Activated CD4-positive, alpha-beta T cell treated with anti-CD3 and anti-CD28 coated beads, Interleukin-2, amount 10 ng/mL, durations not matched to agents 7 days and 5 days (primary cell): ENCODE measurements around the gene CYP4X1. TPM values are rescaled to one million over a fixed set of nuclear protein-coding genes. Genes with fewer than 3 reads are reported as not detected.

Experiments used
- total RNA-seq, 2 experiments: library from RNA; stranded (reverse); gene quantifications; one replicate each; pipeline ENCODE4 v1.2.3, GENCODE V29; 2021

CYP4X1 gene
- total RNA-seq, 2 experiments from 2014 or later = not detected

Other genes with a start within 250 kb of the CYP4X1 start
- not detected for gene CYP4B1, start 224.6 kb upstream of the CYP4X1 start, total RNA-seq
- not detected for gene CYP4A11, start 82.2 kb upstream of the CYP4X1 start, total RNA-seq
- gene CYP4Z1, start 43.6 kb downstream of the CYP4X1 start, total RNA-seq = not detected
- not detected for gene CYP4A22, start 113.8 kb downstream of the CYP4X1 start, total RNA-seq
- gene PDZK1IP1, start 166.4 kb downstream of the CYP4X1 start, total RNA-seq = not detected
- not detected for gene TAL1, start 208.6 kb downstream of the CYP4X1 start, total RNA-seq